Measurements from ENCODE around the gene SLC35G6.

- TF ChIP-seq POLR2A (IDR thresholded peaks at IDR 0.05) = no peak
- no peak for TF ChIP-seq CTCF (IDR thresholded peaks at IDR 0.05)
These were observed 22.3 kb downstream of the SLC35G6 start for GRCh38 chr17:7503521-7503920.
